Transverse colon (tissue), 4 donors: ENCODE data around the gene APLP1. TPM values are rescaled to one million over a fixed set of nuclear protein-coding genes. Genes with fewer than 3 reads are reported as not detected.

Experiments
- DNase-seq: peaks from one replicate; pipeline ENCODE4 v3.0.0-alpha.2; 2019
- H3K27ac ChIP-seq, 4 donors: fragments of 200-600 bp; sonication (generic); 2 replicates each; pipeline ENCODE4 v1.5.1; 2016 to 2018; ENCODE audit warnings: inconsistent platforms in 4 of 4
- H3K27me3 ChIP-seq: fragments of 200-600 bp; sonication (generic); 2 replicates; pipeline ENCODE4 v1.5.1; 2017; ENCODE audit warnings: inconsistent platforms
- H3K36me3 ChIP-seq, 4 donors: fragments of 200-600 bp; sonication (generic); 2 replicates each; pipeline ENCODE4 v1.5.1; 2017 to 2019; ENCODE audit warnings: inconsistent platforms in 4 of 4
- H3K4me1 ChIP-seq, 4 donors: fragments of 200-600 bp; sonication (generic); 2 replicates each; pipeline ENCODE4 v1.5.1; 2017 to 2020; ENCODE audit warnings: inconsistent platforms in 4 of 4
- H3K4me3 ChIP-seq, 4 donors: fragments of 200-600 bp; sonication (generic); 1 replicate in 1 of 4; 2 replicates in 3 of 4; pipeline versions ENCODE4 v1.5.1 to v1.6.1; 2017 to 2019; ENCODE audit warnings: inconsistent platforms in 4 of 4
- H3K9me3 ChIP-seq, 2 donors: fragments of 200-600 bp; sonication (generic); 2 replicates each; pipeline ENCODE4 v1.5.1; 2017 to 2019; ENCODE audit warnings: inconsistent platforms in 2 of 2
- CTCF ChIP-seq, 5 experiments: fragments of 200-600 bp in 3 of 5; fragments of 450-650 bp in 2 of 5; sonication (generic) in 3 of 5; IDR thresholded peaks; 1 replicate in 2 of 5; 2 replicates in 3 of 5; pipeline ENCODE4 v1.5.1; 2016 to 2017; ENCODE audit warnings: antibody characterized with exemption in 5 of 5, inconsistent platforms in 3 of 5, mild to moderate bottlenecking in 2 of 5, moderate library complexity in 1 of 5
- EP300 ChIP-seq: sonication (generic); formaldehyde crosslinking; IDR thresholded peaks from one replicate; pipeline ENCODE4 v1.6.1; 2017; ENCODE audit warnings: antibody characterized with exemption, low read depth
- POLR2A ChIP-seq: fragments of 450-650 bp; IDR thresholded peaks from one replicate; pipeline ENCODE4 v1.6.1; 2016; ENCODE audit warnings: antibody characterized with exemption, mild to moderate bottlenecking, moderate library complexity
- POLR2AphosphoS5 ChIP-seq, 3 donors: sonication (generic); formaldehyde crosslinking; IDR thresholded peaks; one replicate each; pipeline ENCODE4 v1.6.1; 2016; ENCODE audit warnings: antibody characterized with exemption in 3 of 3
- WGBS, 2 donors: methylation state at CpG; one replicate each; pipeline ENCODE4 v1.1.5; 2018; ENCODE audit warnings: low coverage in 1 of 2; 5-methylcytosine and 5-hydroxymethylcytosine counted together
- in situ Hi-C, 4 donors: fragments of 200-750 bp; cut with MboI; loops; one replicate each; pipeline versions ENCODE4 v1.15.0 to v1.15.1; 2017; ENCODE audit warnings: low sequenced_read_pairs in 3 of 4, low pct_ligation_motif_present in 1 of 4, low pct_unique_long_range_greater_than_20kb in 1 of 4
- intact Hi-C: fragments of 100-400 bp; cut with DNase I; formaldehyde crosslinking; loops from one replicate; pipeline ENCODE4 v1.15.1; 2023; ENCODE audit warnings: low total_unique reads
- small RNA-seq, 4 donors: library from RNA; depleted of rRNA; stranded (forward); fragments of <200 nt; gene quantifications; one replicate each; pipeline ENCODE3, GENCODE V24; 2016
- total RNA-seq, 4 donors: library from RNA; depleted of rRNA; stranded (reverse); fragments of >200 nt; gene quantifications; one replicate each; pipeline ENCODE4 v1.1.0, GENCODE V29; 2016

Gene APLP1
- total RNA-seq, 4 donors from 2014 or later, result 1.00 to 10.5 (median 4.5) TPM

GRCh38 chr19:35925501-35925900 is 57.1 kb downstream of the APLP1 start:
- intact Hi-C loops (no loop called here), in situ Hi-C loops (no loop called here)
- H3K27ac ChIP-seq, result no peak overlapping the region
- WGBS, 2 donors, result 76 to 80% methylated on average over 1 to 3 of the region's 3 CpGs
- H3K4me1 ChIP-seq, result peaks cover 0 to under 1% (median 0%) of the 10 kb centered on the region in 4 donors
- no peak for DNase-seq
- no peak for TF ChIP-seq EP300
- no peak for TF ChIP-seq POLR2A
- TF ChIP-seq CTCF (IDR thresholded peaks at IDR 0.05), result no peak
- no peak for TF ChIP-seq POLR2AphosphoS5 (IDR thresholded peaks at IDR 0.05)
- H3K9me3 ChIP-seq, result no peaks in the 10 kb centered on the region
- no peaks in the 10 kb centered on the region for H3K36me3 ChIP-seq
- H3K27me3 ChIP-seq, result peaks cover 2% of the 10 kb centered on the region
- H3K4me3 ChIP-seq, result no peak overlapping the region

- H3K27ac ChIP-seq, result no peak overlapping the region
- peaks cover 2% of the 10 kb centered on the region for H3K27me3 ChIP-seq
- H3K4me3 ChIP-seq, result no peak overlapping the region
- DNase-seq, result no peak
- WGBS, 2 donors, result 55 to 73% methylated on average over 1 to 5 of the region's 5 CpGs
- in situ Hi-C loops, result no loop called here
- intact Hi-C loops, result no loop called here
- no peaks in the 10 kb centered on the region for H3K36me3 ChIP-seq
- no peaks in the 10 kb centered on the region for H3K9me3 ChIP-seq
- TF ChIP-seq POLR2AphosphoS5 (IDR thresholded peaks at IDR 0.05) (no peak), CTCF (IDR thresholded peaks at IDR 0.05) (no peak), EP300 (no peak), POLR2A (no peak)
- peaks cover 0 to 13% (median 5%) of the 10 kb centered on the region in 4 donors for H3K4me1 ChIP-seq
Measured at GRCh38 chr19:35928507-35928906, 60.1 kb downstream of the APLP1 start.

Small RNA genes lying within 50 kb of the gene (small RNA-seq; reads per million reads assigned to genes)
- 0 reads per million in 4 donors for gene RN7SL402P

Other genes starting within 250 kb of the APLP1 start
- gene RBM42, start 239.5 kb upstream of the APLP1 start, total RNA-seq, result 100 to 1,000 TPM in 1 of 4 donors, 10 to 100 TPM in 3; 53.1 to 107 (median 62.5) TPM
- 10 to 100 TPM in 1 of 4 donors, 1 to 10 TPM in 2, not detected in 1; 1.1 to 35.2 (median 3.5) TPM for gene ETV2, start 226.8 kb upstream of the APLP1 start, total RNA-seq
- gene COX6B1, start 220.3 kb upstream of the APLP1 start, total RNA-seq, result 1,000 to 10,000 TPM in 1 of 4 donors, 100 to 1,000 TPM in 3; 368 to 1,320 (median 628) TPM
- gene UPK1A, start 202.1 kb upstream of the APLP1 start, total RNA-seq, result not detected
- not detected for gene ZBTB32, start 164.0 kb upstream of the APLP1 start, total RNA-seq
- gene KMT2B, start 150.6 kb upstream of the APLP1 start, total RNA-seq, result 10 to 100 TPM; 31.8 to 63.9 (median 50.7) TPM
- 1 to 10 TPM in 3 of 4 donors, under 1 TPM in 1; 0.40 to 7.3 (median 6.0) TPM for gene IGFLR1, start 126.1 kb upstream of the APLP1 start, total RNA-seq
- 100 to 1,000 TPM in 1 of 4 donors, 10 to 100 TPM in 3; 34.8 to 122 (median 44.9) TPM for gene U2AF1L4, start 123.2 kb upstream of the APLP1 start, total RNA-seq
- 10 to 100 TPM in 3 of 4 donors, 1 to 10 TPM in 1; 6.6 to 80.0 (median 56.8) TPM for gene PSENEN, start 122.9 kb upstream of the APLP1 start, total RNA-seq
- gene LIN37, start 120.0 kb upstream of the APLP1 start, total RNA-seq, result 10 to 100 TPM; 10.5 to 41.1 (median 15.8) TPM
- gene HSPB6, start 111.5 kb upstream of the APLP1 start, total RNA-seq, result 100 to 1,000 TPM in 1 of 4 donors, 10 to 100 TPM in 3; 22.3 to 185 (median 43.9) TPM
- 10 to 100 TPM in 2 of 4 donors, 1 to 10 TPM in 2; 9.2 to 42.8 (median 24.6) TPM for gene PROSER3, start 110.4 kb upstream of the APLP1 start, total RNA-seq
- 10 to 100 TPM in 2 of 4 donors, 1 to 10 TPM in 2; 6.7 to 70.3 (median 17.2) TPM for gene ARHGAP33, start 93.0 kb upstream of the APLP1 start, total RNA-seq
- gene PRODH2, start 55.7 kb upstream of the APLP1 start, total RNA-seq, result not detected
- not detected for gene NPHS1, start 16.1 kb upstream of the APLP1 start, total RNA-seq
- gene KIRREL2, start 11.7 kb upstream of the APLP1 start, total RNA-seq, result not detected
- gene NFKBID, start 32.0 kb downstream of the APLP1 start, total RNA-seq, result 10 to 100 TPM in 3 of 4 donors, 1 to 10 TPM in 1; 7.5 to 29.5 (median 13.1) TPM
- gene HCST, start 34.0 kb downstream of the APLP1 start, total RNA-seq, result 1 to 10 TPM in 1 of 4 donors, not detected in 3; 9.4 TPM
- 10 to 100 TPM; 25.6 to 81.5 (median 52.2) TPM for gene TYROBP, start 39.7 kb downstream of the APLP1 start, total RNA-seq
- gene LRFN3, start 67.8 kb downstream of the APLP1 start, total RNA-seq, result 10 to 100 TPM; 12.1 to 48.6 (median 16.6) TPM
- 10 to 100 TPM; 30.3 to 83.8 (median 55.4) TPM for gene SDHAF1, start 126.6 kb downstream of the APLP1 start, total RNA-seq
- gene SYNE4, start 140.2 kb downstream of the APLP1 start, total RNA-seq, result 1 to 10 TPM in 3 of 4 donors, not detected in 1; 1.2 to 9.0 (median 2.9) TPM
- 100 to 1,000 TPM in 2 of 4 donors, 10 to 100 TPM in 2; 27.6 to 151 (median 83.2) TPM for gene ALKBH6, start 145.6 kb downstream of the APLP1 start, total RNA-seq
- gene CLIP3, start 164.3 kb downstream of the APLP1 start, total RNA-seq, result 10 to 100 TPM in 3 of 4 donors, 1 to 10 TPM in 1; 7.0 to 37.6 (median 23.5) TPM
- 10 to 100 TPM in 2 of 4 donors, 1 to 10 TPM in 1, not detected in 1; 9.5 to 64.1 (median 11.2) TPM for gene THAP8, start 185.7 kb downstream of the APLP1 start, total RNA-seq
- 10 to 100 TPM in 1 of 4 donors, 1 to 10 TPM in 1, under 1 TPM in 2; 0.37 to 20.7 (median 0.97) TPM for gene WDR62, start 186.3 kb downstream of the APLP1 start, total RNA-seq
- not detected for gene OVOL3, start 242.6 kb downstream of the APLP1 start, total RNA-seq
- 10 to 100 TPM in 3 of 4 donors, not detected in 1; 15.1 to 44.9 (median 44.0) TPM for gene POLR2I, start 246.3 kb downstream of the APLP1 start, total RNA-seq
- 100 to 1,000 TPM in 2 of 4 donors, 10 to 100 TPM in 2; 82.4 to 175 (median 134) TPM for gene TBCB, start 246.9 kb downstream of the APLP1 start, total RNA-seq